OCI-LY3 (cell line): ENCODE results near the gene ITGA11.

Source experiments
- H2AFZ ChIP-seq: fragments of 200-600, 300-600 bp; shearing (Covaris generic); 2 replicates; pipeline ENCODE4 v1.6.0; 2014; ENCODE audit warnings: antibody characterized with exemption, low read depth, low read length
- H3K27ac ChIP-seq: fragments of 200-600, 300-600 bp; sonication (generic); 2 replicates; pipeline ENCODE4 v1.5.1; 2014; ENCODE audit warnings: mild to moderate bottlenecking, low read length, moderate library complexity, mixed read lengths
- H3K27me3 ChIP-seq: fragments of 200-600, 300-600 bp; sonication (generic); 2 replicates; pipeline ENCODE4 v1.6.1; 2014; ENCODE audit warnings: low read depth, low read length, mixed read lengths
- H3K36me3 ChIP-seq: fragments of 200-600, 300-600 bp; sonication (generic); replicated peaks from 2 replicates; pipeline ENCODE3; 2014; ENCODE audit warnings: low read depth, low read length, mixed read lengths
- H3K4me1 ChIP-seq: fragments of 300-600, 200-600 bp; sonication (generic); 2 replicates; pipeline ENCODE4 v1.6.1; 2014; ENCODE audit warnings: low read length, mixed read lengths
- H3K4me2 ChIP-seq: fragments of 200-600, 300-600 bp; sonication (generic); 2 replicates; pipeline ENCODE4 v1.6.1; 2014; ENCODE audit warnings: low read length, mixed read lengths
- H3K4me3 ChIP-seq: fragments of 300-600, 200-600 bp; sonication (generic); 2 replicates; pipeline ENCODE4 v1.5.1; 2014; ENCODE audit warnings: antibody characterized with exemption, mild to moderate bottlenecking, low read length, moderate library complexity
- H3K79me2 ChIP-seq: fragments of 300-600, 200-600 bp; shearing (Covaris generic); 2 replicates; pipeline ENCODE4 v1.6.1; 2014; ENCODE audit warnings: mild to moderate bottlenecking, low read length, mixed read lengths
- H3K9ac ChIP-seq: fragments of 300-600, 200-600 bp; shearing (Covaris generic); 2 replicates; pipeline ENCODE4 v1.6.0; 2014; ENCODE audit warnings: mild to moderate bottlenecking, low read length, moderate library complexity
- H3K9me3 ChIP-seq: fragments of 200-600, 300-600 bp; shearing (Covaris generic); 2 replicates; pipeline ENCODE4 v1.6.1; 2014; ENCODE audit warnings: low read length, mixed read lengths; ENCODE audit not compliant: insufficient read depth
- H4K20me1 ChIP-seq: fragments of 200-600, 300-600 bp; sonication (generic); 2 replicates; pipeline ENCODE4 v1.6.1; 2016; ENCODE audit warnings: low read length, mixed read lengths; ENCODE audit not compliant: insufficient read depth
- EZH2phosphoT487 ChIP-seq: fragments of 200-600 bp; shearing (Covaris generic); IDR thresholded peaks from 2 replicates; pipeline ENCODE4 v1.6.1; 2018; ENCODE audit warnings: antibody characterized with exemption, mixed run types, low read depth
- TF ChIP-seq, protein P1 (sequence below): fragments of 200-600, 300-600 bp; sonication (generic); IDR thresholded peaks from 2 replicates; pipeline ENCODE4 v1.5.1; 2014; ENCODE audit warnings: antibody characterized with exemption, low read length, low read depth

Gene ITGA11, protein sequence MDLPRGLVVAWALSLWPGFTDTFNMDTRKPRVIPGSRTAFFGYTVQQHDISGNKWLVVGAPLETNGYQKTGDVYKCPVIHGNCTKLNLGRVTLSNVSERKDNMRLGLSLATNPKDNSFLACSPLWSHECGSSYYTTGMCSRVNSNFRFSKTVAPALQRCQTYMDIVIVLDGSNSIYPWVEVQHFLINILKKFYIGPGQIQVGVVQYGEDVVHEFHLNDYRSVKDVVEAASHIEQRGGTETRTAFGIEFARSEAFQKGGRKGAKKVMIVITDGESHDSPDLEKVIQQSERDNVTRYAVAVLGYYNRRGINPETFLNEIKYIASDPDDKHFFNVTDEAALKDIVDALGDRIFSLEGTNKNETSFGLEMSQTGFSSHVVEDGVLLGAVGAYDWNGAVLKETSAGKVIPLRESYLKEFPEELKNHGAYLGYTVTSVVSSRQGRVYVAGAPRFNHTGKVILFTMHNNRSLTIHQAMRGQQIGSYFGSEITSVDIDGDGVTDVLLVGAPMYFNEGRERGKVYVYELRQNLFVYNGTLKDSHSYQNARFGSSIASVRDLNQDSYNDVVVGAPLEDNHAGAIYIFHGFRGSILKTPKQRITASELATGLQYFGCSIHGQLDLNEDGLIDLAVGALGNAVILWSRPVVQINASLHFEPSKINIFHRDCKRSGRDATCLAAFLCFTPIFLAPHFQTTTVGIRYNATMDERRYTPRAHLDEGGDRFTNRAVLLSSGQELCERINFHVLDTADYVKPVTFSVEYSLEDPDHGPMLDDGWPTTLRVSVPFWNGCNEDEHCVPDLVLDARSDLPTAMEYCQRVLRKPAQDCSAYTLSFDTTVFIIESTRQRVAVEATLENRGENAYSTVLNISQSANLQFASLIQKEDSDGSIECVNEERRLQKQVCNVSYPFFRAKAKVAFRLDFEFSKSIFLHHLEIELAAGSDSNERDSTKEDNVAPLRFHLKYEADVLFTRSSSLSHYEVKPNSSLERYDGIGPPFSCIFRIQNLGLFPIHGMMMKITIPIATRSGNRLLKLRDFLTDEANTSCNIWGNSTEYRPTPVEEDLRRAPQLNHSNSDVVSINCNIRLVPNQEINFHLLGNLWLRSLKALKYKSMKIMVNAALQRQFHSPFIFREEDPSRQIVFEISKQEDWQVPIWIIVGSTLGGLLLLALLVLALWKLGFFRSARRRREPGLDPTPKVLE

GRCh38 chr15:68431792-68432401 is at the start of gene ITGA11:
ITGA11 (minus strand) TSS chr15:68432163; CDS start chr15:68432066, 97 bp downstream.
- Histone ChIP-seq H3K4me3 (no peak within 1 kb of the TSS), H4K20me1 (no peaks in the 10 kb centered on the region), H3K9ac (no peak within 1 kb of the TSS), H3K4me1 (peaks cover 8% of the 10 kb centered on the region), H3K9me3 (no peaks in the 10 kb centered on the region), H3K36me3 (no peaks in the 10 kb centered on the region), H3K79me2 (no peaks in the 10 kb centered on the region), H3K4me2 (no peak within 1 kb of the TSS), H2AFZ (no peak within 1 kb of the TSS), H3K27me3 (peaks cover 26% of the 10 kb centered on the region), H3K27ac (no peak within 1 kb of the TSS)
- TF ChIP-seq EZH2phosphoT487 = no peak

DNA sequence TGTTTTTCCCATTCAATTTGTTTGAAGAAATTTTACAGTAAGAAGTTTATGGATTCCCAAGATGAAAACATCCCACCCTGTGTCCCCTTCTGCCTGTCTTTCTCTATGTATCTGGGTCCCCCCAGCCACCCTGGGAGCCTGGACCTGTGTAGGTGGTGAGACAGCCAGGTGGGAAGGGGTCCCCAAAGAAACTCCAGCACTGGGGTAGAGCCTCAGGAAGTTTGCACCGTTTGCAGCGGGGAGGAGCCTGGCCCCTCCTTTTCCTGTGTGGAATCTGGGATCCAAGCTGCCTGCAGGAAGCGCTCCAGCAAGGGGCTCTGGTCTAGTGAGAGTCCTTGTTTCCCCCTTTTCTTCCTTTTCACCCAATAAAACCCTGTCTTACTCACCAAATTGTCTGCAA is 49.4 kb upstream of the ITGA11 start:
- H2AFZ ChIP-seq = no peak overlapping the region
- no peak overlapping the region for H3K9ac ChIP-seq
- H3K9me3 ChIP-seq = no peaks in the 10 kb centered on the region
- no peaks in the 10 kb centered on the region for H3K36me3 ChIP-seq
- no peaks in the 10 kb centered on the region for H3K4me1 ChIP-seq
- H4K20me1 ChIP-seq = no peaks in the 10 kb centered on the region
- H3K27me3 ChIP-seq = peaks cover 46% of the 10 kb centered on the region
- TF ChIP-seq EZH2phosphoT487 = no peak
- TF ChIP-seq, protein P1, sequence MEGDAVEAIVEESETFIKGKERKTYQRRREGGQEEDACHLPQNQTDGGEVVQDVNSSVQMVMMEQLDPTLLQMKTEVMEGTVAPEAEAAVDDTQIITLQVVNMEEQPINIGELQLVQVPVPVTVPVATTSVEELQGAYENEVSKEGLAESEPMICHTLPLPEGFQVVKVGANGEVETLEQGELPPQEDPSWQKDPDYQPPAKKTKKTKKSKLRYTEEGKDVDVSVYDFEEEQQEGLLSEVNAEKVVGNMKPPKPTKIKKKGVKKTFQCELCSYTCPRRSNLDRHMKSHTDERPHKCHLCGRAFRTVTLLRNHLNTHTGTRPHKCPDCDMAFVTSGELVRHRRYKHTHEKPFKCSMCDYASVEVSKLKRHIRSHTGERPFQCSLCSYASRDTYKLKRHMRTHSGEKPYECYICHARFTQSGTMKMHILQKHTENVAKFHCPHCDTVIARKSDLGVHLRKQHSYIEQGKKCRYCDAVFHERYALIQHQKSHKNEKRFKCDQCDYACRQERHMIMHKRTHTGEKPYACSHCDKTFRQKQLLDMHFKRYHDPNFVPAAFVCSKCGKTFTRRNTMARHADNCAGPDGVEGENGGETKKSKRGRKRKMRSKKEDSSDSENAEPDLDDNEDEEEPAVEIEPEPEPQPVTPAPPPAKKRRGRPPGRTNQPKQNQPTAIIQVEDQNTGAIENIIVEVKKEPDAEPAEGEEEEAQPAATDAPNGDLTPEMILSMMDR = no peak
- H3K4me2 ChIP-seq = no peak overlapping the region
- H3K79me2 ChIP-seq = no peaks in the 10 kb centered on the region
- H3K27ac ChIP-seq = no peak overlapping the region
- H3K4me3 ChIP-seq = no peak overlapping the region

DNA sequence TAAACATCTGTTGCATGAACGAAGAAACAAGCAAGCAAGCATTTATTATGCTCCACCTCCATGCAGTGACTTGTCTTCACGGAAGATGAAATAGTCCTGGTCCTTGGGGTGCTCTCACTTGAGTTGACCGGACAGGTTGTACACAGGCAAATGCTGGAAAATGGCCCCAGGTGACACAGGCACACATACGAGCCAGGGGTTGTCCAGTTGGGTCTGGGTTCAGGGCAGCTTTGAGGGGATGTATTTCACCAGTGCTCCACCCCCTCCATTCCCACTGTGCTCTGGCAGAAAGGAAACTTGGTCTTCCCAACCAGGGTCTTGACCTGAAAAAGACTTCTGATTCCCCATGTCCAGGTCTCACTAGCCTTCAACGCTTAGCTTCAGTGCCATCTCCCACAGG is 48.3 kb upstream of the ITGA11 start:
- H3K79me2 ChIP-seq = no peaks in the 10 kb centered on the region
- no peak overlapping the region for H3K4me2 ChIP-seq
- H3K4me3 ChIP-seq = no peak overlapping the region
- no peak for TF ChIP-seq EZH2phosphoT487
- H3K9me3 ChIP-seq = no peaks in the 10 kb centered on the region
- no peak overlapping the region for H3K9ac ChIP-seq
- H2AFZ ChIP-seq = no peak overlapping the region
- peaks cover 45% of the 10 kb centered on the region for H3K27me3 ChIP-seq
- H3K27ac ChIP-seq = no peak overlapping the region
- H3K36me3 ChIP-seq = no peaks in the 10 kb centered on the region
- no peaks in the 10 kb centered on the region for H3K4me1 ChIP-seq
- no peaks in the 10 kb centered on the region for H4K20me1 ChIP-seq

DNA sequence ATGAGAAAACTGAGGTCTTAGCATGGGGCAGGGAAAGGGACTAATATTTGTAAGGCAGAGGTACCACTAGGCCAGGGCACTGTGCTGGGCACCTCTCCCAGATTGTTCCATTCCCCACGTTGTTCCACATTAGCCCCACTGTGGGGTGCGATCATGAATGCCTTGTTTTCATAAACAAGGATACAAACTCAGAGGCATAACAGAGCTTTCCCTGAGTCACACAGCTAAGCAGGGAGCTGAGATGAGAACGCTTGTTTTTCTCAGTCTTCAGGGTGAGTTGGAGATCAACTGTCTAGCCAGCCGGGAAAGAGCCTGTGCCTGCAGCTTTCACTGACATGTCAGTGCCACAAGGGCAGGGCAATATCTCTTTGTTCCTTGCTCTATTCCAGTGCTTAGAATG is 47.9 kb upstream of the ITGA11 start:
- Histone ChIP-seq H3K9me3 (no peaks in the 10 kb centered on the region), H3K36me3 (no peaks in the 10 kb centered on the region), H3K9ac (no peak overlapping the region), H3K27me3 (peaks cover 41% of the 10 kb centered on the region), H3K4me3 (no peak overlapping the region), H2AFZ (no peak overlapping the region), H3K79me2 (no peaks in the 10 kb centered on the region), H4K20me1 (no peaks in the 10 kb centered on the region), H3K4me2 (no peak overlapping the region), H3K4me1 (no peaks in the 10 kb centered on the region), H3K27ac (no peak overlapping the region)
- TF ChIP-seq, protein P1 = no peak
- TF ChIP-seq EZH2phosphoT487 = no peak
